ENCODE results near the gene IGSF3.
"Not testable (repeated sequence)": the region's sequence is repeated elsewhere in the genome, so short reads cannot be mapped to it uniquely, and the experiment has no call there.

DNA sequence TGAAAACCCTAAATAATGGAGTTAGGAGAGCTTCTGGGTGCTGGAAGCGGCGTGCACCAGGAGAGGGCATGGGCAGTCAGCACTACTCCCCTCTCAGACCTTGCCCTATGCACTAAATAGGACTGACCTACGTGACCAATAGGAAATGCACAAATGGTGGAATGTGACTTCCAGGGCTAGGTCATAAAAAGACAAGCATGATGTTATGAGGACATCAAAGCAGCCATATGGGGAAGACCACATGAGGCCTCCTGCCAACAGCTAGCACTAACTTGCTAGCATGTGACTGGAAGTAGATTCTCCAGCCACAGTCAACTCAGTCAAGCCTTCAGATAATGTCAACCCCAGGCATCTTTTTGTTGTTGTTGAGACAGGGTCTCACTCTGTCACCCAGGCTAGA is 47.1 kb downstream of the IGSF3 start:
- TF ChIP-seq EP300, POLR2AphosphoS5 (IDR thresholded peaks at IDR 0.05): not testable (repeated sequence)
- TF ChIP-seq, protein P1, sequence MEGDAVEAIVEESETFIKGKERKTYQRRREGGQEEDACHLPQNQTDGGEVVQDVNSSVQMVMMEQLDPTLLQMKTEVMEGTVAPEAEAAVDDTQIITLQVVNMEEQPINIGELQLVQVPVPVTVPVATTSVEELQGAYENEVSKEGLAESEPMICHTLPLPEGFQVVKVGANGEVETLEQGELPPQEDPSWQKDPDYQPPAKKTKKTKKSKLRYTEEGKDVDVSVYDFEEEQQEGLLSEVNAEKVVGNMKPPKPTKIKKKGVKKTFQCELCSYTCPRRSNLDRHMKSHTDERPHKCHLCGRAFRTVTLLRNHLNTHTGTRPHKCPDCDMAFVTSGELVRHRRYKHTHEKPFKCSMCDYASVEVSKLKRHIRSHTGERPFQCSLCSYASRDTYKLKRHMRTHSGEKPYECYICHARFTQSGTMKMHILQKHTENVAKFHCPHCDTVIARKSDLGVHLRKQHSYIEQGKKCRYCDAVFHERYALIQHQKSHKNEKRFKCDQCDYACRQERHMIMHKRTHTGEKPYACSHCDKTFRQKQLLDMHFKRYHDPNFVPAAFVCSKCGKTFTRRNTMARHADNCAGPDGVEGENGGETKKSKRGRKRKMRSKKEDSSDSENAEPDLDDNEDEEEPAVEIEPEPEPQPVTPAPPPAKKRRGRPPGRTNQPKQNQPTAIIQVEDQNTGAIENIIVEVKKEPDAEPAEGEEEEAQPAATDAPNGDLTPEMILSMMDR (IDR thresholded peaks at IDR 0.05), result not testable (repeated sequence)
